PC-9 (cell line): ENCODE measurements around the gene SLC25A52.

Experiments used
- CTCF ChIP-seq: fragments of 200-600 bp; sonication (generic); conservative IDR thresholded peaks from 2 replicates; pipeline ENCODE4 v1.6.1; 2017; ENCODE audit warnings: mixed run types, antibody characterized with exemption, mild to moderate bottlenecking, moderate library complexity
- EZH2 ChIP-seq: fragments of 200-600 bp; sonication (generic); IDR thresholded peaks from 2 replicates; pipeline ENCODE4 v1.8.0; 2017; ENCODE audit warnings: antibody characterized with exemption, low read depth

DNA sequence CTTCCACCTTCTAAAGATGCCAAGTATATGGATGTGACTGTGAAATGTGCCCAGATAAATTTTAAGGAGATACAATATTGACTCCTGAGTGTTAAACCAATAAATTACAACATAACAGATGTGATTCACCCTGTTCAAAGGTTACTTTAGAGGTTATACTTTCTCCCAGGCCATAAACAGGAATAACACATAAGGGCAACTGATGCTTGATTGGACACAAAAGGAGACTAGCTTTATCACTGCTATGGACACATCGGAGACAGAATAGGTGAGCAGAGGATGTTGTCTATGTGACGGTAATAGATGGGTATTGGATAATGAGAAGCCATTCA lies 31.9 kb upstream of the SLC25A52 start:
- no peak for TF ChIP-seq CTCF
- no peak for TF ChIP-seq EZH2
